Liver (tissue), 3 donors: Measurements from ENCODE around the gene NLRP5.

Experiments
- CTCF ChIP-seq: fragments of 150-350 bp; IDR thresholded peaks from 2 replicates; pipeline ENCODE4 v1.5.1; 2017; ENCODE audit warnings: improper control_type of control experiment, low read depth, low read length; ENCODE audit not compliant: missing input control
- EGR1 ChIP-seq, 2 donors: IDR thresholded peaks; 2 replicates each; pipeline ENCODE4 v1.6.1; 2016 to 2018; ENCODE audit warnings: antibody characterized with exemption in 2 of 2, low read depth in 2 of 2
- MAX ChIP-seq: IDR thresholded peaks from 2 replicates; pipeline ENCODE4 v1.6.1; 2016; ENCODE audit warnings: antibody characterized with exemption
- RAD21 ChIP-seq, 2 donors: IDR thresholded peaks; 2 replicates each; pipeline ENCODE4 v1.6.1; 2016; ENCODE audit warnings: antibody characterized with exemption in 2 of 2, mild to moderate bottlenecking in 2 of 2
- RXRA ChIP-seq, 2 donors: IDR thresholded peaks; 2 replicates each; pipeline ENCODE4 v1.6.1; 2017 to 2018; ENCODE audit warnings: antibody characterized with exemption in 2 of 2, mild to moderate bottlenecking in 1 of 2
- TAF1 ChIP-seq: conservative IDR thresholded peaks from 2 replicates; pipeline ENCODE4 v1.6.1; 2016; ENCODE audit warnings: antibody characterized with exemption, mild to moderate bottlenecking
- donor health status: healthy.
- donor health status: healthy.

GRCh38 chr19:56092685-56093631, 106.4 kb downstream of the NLRP5 start:
- TF ChIP-seq CTCF, result no peak
- no peak for TF ChIP-seq TAF1
- TF ChIP-seq EGR1 (IDR thresholded peaks at IDR 0.05; ENCODE audit: low read depth in 2 of 2), result no peak
- no peak for TF ChIP-seq RXRA (IDR thresholded peaks at IDR 0.05)
- no peak for TF ChIP-seq MAX
- TF ChIP-seq RAD21 (IDR thresholded peaks at IDR 0.05), result no peak
